HG02970 (cell line): ENCODE results near the gene SYN1.
A peak's percentile ranks its signal among the peaks of the same experiment; 100 is the strongest.
"Not testable (repeated sequence)": the region's sequence is repeated elsewhere in the genome, so short reads cannot be mapped to it uniquely, and the experiment has no call there.

Source experiments
- ATAC-seq: cut with Tn5 transposase; IDR thresholded peaks from one replicate; pipeline ENCODE4 v1.9.1; 2021; ENCODE audit warnings: mild to moderate bottlenecking, moderate library complexity, moderate number of reproducible peaks; ENCODE audit not compliant: unreplicated experiment, low FRiP score

Gene SYN1

GRCh38 chrX:47619486-47620302 lies at the start of gene SYN1:
Gene SYN1 (minus strand): TSS chrX:47619857. CDS start chrX:47619728, 129 bp downstream.
- ATAC-seq, result no peak

DNA sequence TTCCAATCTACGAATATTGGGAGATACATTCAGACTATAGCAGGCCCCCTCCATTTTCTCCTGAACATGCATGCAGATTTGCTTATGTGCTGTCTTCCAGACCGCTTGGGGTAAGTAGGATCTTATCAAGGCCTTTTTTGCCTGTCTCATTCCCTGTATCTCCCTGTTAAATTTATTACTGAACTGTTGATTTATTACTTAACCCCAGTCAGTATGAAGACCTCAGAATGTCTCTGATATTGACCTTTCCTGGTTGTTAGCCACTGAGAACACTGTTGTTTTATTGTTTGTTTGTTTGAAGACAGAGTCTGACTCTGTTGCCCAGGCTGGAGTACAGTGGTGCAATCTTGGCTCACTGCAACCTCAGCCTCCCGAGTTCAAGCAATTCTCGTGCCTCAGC lies 46.1 kb upstream of the SYN1 start:
- not testable (repeated sequence) for ATAC-seq

DNA sequence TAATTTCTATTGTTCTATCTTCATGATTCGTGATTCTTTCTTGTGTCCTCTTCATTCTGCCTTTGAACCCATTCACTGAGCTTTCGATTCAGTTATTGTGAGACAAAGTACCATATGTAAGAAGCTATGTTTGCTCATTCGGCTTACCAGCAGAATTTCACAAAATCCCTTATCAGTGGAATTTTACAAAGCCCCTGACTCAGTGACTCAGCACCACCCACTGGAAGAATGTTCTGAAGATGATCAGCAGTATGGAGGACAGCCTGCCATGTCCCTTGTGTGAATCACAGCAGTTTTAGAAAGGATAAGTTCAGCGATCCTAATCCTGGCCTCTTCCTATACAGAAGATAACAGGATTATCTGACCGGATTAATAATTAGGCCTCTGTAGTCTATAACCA lies 45.1 kb upstream of the SYN1 start:
- ATAC-seq, result no peak

DNA sequence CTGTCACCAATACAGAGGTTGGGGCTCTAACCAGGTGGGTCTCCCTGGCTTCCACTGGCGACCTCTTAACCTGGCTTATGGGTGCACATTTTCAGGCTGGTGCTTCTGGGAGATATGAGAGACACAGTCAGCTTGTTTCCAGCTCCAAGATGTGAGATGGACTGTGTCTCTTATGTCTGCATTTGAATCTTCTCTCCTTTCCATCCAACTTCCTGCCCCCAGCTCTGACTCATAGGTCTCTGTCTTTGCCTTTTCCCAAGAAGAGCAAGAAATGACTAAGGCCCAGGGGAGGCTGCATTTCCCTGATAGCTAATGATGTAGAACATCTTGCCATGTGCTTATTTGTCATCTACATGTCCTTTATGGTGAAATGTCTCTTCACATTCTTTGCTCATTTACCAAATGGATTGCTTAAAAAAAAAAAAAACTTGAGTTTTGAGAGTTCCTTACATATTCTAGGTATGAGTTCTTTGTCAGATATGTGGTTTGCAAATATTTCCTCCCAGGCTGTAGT lies 42.5 kb upstream of the SYN1 start:
- ATAC-seq, result no peak

- ATAC-seq, result no peak
Observed at GRCh38 chrX:47661539-47661938, 41.9 kb upstream of the SYN1 start.

- no peak for ATAC-seq
Observed at GRCh38 chrX:47659421-47659726, 39.7 kb upstream of the SYN1 start.

DNA sequence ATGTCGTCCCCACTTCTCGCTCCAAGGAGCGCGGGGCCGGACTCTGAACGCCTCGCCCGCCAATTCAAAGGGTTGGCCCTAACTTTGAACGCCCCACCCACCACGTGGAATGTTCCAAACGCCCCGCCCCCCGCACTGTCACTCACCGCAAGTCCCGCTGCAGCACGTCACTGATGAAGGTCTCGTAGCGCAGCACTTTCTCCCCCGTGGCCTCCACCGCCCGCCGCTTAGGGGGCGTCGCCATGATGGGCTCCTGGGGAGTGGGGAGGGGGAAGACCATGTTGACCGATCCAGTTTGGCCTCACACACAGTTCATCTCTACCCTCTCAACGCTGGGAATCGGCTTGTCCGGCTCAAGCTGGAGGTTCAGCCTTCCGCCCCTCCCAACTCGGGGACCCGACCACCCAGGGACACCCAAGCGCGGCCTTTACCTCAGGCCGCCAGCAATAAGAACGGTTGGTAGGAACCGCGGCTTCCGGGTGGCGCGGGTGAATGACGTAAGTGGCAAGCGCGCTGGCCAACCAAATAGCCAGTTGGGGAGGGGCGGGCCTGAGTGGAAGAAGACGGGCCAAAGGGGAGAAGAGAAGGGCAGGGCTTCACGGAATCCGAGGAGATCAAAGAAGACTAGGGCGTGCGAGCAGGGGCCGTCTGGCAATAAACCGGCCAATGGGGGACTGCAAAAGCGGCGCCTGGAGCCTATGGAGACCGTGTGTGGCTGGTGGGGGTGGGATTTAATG lies 39.2 kb upstream of the SYN1 start, which contains the start of gene UXT:
Gene UXT (minus strand): TSS at position 497 of the 737 bp plus-strand sequence. CDS start 253 bp downstream, at position 244.
- peak; percentile 88 for ATAC-seq

DNA sequence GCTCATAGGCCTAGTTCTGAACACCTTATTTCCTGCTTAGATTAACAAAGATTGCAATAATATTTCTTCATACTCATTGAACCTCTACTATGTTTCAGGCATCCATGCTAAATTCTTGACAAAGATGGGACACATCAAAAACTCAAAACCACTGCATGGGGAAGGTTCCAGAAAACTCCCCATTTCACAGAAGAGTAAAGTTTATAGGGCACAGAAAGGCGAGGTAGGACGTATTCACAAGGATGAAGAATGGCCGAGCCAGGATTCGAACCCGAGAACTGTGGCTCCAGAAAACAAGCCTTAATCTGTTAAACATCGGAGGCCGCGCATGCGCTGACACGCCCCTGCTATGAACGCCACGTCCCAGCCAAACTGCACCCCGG lies 38.6 kb upstream of the SYN1 start:
- no peak for ATAC-seq

GRCh38 chrX:47651043-47651905 lies 31.6 kb upstream of the SYN1 start:
- ATAC-seq, result no peak

DNA sequence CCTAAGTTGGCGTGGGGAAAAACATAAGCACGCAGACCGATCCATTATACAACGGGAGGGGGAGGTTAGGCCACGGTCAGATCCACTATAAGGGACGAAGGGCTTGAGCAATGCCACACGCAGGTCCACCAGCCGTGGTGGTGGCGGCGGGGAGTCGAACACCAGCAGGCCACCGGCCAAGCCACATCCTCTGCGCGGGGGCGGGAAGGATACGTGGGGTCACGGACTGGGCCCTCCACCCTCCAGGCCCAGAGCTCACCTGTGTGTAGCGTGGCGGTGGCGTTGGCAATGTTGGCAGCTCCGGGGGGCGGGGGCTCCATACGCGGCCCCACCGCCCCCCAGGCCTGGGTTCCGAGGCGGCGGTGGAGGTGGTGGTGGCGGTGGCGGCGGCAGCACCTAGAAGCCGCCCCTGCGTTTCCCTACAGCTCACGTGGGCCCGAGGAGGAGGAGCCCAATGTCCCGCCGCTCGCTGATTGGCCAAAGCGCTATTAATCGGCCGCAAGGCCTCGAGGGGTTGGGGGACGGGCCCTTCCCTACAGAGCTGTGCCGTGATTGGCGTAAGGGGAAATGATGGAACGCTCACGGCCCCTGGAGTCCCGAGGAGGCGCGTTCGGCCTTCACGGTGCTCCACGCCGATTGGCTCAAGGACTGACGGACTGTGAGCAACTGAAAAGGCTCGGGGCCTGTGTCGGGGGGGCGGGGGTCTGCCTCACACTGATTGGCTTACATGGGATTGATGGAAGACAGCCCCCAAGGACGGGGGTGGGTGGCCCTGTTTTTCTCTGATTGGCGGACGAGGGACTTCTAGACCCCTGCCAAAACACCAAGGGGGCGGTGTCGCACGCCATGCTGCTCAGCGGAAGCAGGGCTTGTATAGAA lies 30.7 kb upstream of the SYN1 start, which contains the start of gene ELK1:
Gene ELK1 (minus strand): TSS at position 400 of the 879 bp plus-strand sequence. CDS start 9,122 bp downstream, outside the sequence.
- peak; percentile 92 for ATAC-seq

GRCh38 chrX:47649781-47650163 lies 30.1 kb upstream of the SYN1 start:
- no peak for ATAC-seq

DNA sequence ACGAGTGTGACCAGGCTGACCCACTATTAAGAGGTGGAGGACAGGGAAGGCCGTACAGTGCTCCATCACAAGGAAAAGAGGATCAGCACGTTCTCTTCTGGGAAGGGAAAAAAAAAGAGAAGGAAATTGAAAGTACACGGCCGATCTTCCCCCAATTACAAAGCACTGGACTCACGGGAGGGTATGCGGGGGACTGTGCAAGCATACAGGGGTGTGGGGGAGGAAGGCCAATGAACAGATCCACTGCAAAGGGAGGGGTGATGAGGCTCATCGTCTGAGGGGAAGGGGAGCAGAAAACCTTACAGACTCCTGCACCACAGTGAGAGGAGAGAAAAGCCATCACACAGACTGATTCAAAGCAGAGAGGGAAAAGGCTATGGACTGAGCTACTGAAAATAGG lies 29.6 kb upstream of the SYN1 start:
- ATAC-seq, result no peak

DNA sequence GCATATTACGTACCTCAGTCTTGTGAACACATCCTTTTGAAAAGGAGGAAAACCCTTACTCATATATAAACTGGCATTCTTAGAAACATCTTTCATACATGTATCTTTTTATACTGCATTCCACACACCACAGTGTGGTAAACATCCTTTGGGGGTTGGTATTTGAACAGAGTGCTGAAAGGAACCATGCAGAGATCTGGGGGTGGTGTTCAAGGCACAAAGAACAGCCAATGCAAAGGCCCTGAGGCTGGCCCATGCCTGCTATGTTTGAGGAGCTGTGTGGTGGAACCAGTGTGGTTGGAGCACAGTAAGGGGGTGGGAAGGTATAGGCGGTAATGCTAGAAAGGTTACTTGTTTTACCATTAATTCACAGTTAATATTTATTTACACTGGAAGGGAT lies 28.7 kb upstream of the SYN1 start:
- ATAC-seq, result no peak

- ATAC-seq, result no peak
Observed at GRCh38 chrX:47646636-47647035, 27.0 kb upstream of the SYN1 start.

GRCh38 chrX:47645530-47645929 lies 25.9 kb upstream of the SYN1 start:
- no peak for ATAC-seq

DNA sequence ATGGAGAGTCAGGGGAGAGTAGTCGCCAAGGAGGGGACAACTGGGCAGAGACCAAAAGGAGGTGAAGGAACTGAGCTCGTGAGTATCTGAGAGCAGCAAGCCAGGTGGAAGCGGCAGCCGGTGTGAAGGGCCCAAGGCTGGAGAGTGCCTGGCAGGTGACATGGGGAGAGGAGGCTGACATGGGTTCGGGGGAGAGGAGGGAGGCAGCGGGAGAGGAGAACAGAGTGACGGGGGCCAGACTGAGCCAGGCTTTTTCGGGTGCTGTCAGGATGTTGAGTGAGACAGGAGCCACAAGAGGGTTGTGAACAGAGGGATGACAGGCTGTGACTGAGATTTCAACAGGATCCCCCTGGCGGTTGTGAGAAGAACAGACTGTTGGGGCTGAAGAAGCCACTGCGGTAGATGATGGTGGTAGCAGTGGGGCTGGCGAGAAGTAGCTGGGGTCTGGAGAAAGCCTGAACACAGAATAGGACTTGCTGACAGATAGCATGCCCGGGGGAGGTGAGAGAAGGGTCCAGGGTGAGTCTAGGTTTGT lies 25.0 kb upstream of the SYN1 start:
- ATAC-seq, result no peak

- ATAC-seq, result no peak
Observed at GRCh38 chrX:47643926-47644325, 24.3 kb upstream of the SYN1 start.

- no peak for ATAC-seq
Observed at GRCh38 chrX:47638816-47639215, 19.2 kb upstream of the SYN1 start.

- ATAC-seq, result no peak
Observed at GRCh38 chrX:47637546-47638195, 18.0 kb upstream of the SYN1 start.
